ENCODE results near the gene ESCO1. TPM values are rescaled to one million over a fixed set of nuclear protein-coding genes. Genes with fewer than 3 reads are reported as not detected.
A peak's percentile ranks its signal among the peaks of the same experiment; 100 is the strongest.
"Not testable (repeated sequence)": the region's sequence is repeated elsewhere in the genome, so short reads cannot be mapped to it uniquely, and the experiment has no call there.

Gene ESCO1
- total RNA-seq, 1 experiment from 2014 or later: 14.9 TPM

DNA sequence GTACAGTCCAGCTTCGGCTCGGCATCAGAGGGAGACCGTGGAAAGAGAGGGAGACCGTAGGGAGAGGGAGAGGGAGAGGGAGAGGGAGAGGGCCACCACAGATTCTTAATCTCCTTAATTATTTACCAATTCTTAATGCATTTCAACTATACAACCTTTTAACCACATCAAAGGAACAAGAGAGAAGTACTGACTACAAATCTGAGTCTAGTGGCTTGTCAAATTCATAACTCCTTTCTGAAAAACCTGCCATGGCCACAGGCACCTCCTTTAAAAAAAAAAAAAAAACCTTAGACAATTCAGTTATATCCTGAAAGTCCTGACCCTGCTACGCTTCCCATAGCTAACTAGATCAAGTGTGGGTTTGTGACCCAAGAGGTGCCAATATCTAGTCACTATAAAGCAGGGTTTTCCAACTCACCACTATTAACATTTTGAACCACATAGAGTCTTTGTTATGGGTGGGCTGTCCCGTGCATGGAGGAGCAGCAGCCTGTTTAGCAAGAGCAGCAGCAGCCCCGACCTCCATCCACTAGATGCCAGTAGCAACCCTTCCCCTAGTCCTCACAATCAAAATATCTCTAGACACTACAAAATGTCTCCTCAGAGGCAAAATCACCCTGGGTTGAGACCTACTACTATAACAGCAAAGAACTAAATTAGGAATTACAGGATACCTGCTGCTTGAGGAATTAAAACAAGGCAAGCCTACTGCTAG, 6.8 kb downstream of the ESCO1 start:
- H3K4me1 ChIP-seq (ENCODE audit: insufficient read depth, low read length, poor library complexity, severe bottlenecking): peaks cover 16% of the 10 kb centered on the region
- H3K27me3 ChIP-seq (replicated peaks; ENCODE audit: insufficient read depth, low read depth, low read length, poor library complexity): no peaks in the 10 kb centered on the region
- BruUV-seq (replicated peaks): no TSS peak
- H3K36me3 ChIP-seq (ENCODE audit: insufficient read depth, low read length, poor library complexity, severe bottlenecking): no peaks in the 10 kb centered on the region
- CTCF ChIA-PET: no interaction called here
- no peak overlapping the region for H3K4me3 ChIP-seq (ENCODE audit: low read depth, low read length, poor library complexity, severe bottlenecking)
- intact Hi-C loops (cut with micrococcal nuclease; ENCODE audit: unreplicated experiment): loop anchor here (10.0 kb wide), 1 partner anchor 171 kb away; no protein-coding TSS in a partner anchor
- H3K9me3 ChIP-seq (ENCODE audit: low read depth, low read length, poor library complexity, severe bottlenecking): no peaks in the 10 kb centered on the region
- POLR2A ChIA-PET (ENCODE audit: low non-redundant PET): no interaction called here
- no peak for TF ChIP-seq EZH2 (IDR thresholded peaks at IDR 0.05; ENCODE audit: borderline replicate concordance, low read depth, low read length, poor library complexity, severe bottlenecking)
- TF ChIP-seq, protein P1, sequence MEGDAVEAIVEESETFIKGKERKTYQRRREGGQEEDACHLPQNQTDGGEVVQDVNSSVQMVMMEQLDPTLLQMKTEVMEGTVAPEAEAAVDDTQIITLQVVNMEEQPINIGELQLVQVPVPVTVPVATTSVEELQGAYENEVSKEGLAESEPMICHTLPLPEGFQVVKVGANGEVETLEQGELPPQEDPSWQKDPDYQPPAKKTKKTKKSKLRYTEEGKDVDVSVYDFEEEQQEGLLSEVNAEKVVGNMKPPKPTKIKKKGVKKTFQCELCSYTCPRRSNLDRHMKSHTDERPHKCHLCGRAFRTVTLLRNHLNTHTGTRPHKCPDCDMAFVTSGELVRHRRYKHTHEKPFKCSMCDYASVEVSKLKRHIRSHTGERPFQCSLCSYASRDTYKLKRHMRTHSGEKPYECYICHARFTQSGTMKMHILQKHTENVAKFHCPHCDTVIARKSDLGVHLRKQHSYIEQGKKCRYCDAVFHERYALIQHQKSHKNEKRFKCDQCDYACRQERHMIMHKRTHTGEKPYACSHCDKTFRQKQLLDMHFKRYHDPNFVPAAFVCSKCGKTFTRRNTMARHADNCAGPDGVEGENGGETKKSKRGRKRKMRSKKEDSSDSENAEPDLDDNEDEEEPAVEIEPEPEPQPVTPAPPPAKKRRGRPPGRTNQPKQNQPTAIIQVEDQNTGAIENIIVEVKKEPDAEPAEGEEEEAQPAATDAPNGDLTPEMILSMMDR (conservative IDR thresholded peaks at IDR 0.05; ENCODE audit: low read depth, low read length): peak; percentile 28; the same call in 1 of the 2 replicates
- H3K27ac ChIP-seq (ENCODE audit: low read depth, low read length, poor library complexity, severe bottlenecking): no peak overlapping the region
- peak; percentile 18 for DNase-seq (ENCODE audit: low spot score)

DNA sequence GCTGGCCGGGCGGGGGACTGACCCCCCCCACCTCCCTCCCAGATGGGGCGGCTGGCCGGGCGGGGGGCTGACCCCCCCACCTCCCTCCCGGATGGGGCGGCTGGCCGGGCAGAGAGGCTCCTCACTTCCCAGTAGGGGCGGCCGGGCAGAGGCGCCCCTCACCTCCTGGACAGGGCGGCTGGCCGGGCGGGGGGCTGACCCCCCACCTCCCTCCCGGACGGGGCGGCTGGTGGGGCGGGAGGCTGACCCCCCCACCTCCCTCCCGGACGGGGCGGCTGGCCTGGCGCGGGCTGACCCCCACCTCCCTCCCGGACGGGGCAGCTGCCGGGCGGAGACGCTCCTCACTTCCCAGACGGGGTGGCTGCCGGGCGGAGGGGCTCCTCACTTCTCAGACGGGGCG, 8.1 kb downstream of the ESCO1 start:
- DNase-seq (ENCODE audit: low spot score); H3K9me3 ChIP-seq (ENCODE audit: low read depth, low read length, poor library complexity, severe bottlenecking); H3K36me3 ChIP-seq (ENCODE audit: insufficient read depth, low read length, poor library complexity, severe bottlenecking); H3K27ac ChIP-seq (ENCODE audit: low read depth, low read length, poor library complexity, severe bottlenecking); CTCF ChIA-PET; H3K4me3 ChIP-seq (ENCODE audit: low read depth, low read length, poor library complexity, severe bottlenecking); H3K27me3 ChIP-seq (replicated peaks; ENCODE audit: insufficient read depth, low read depth, low read length, poor library complexity); H3K4me1 ChIP-seq (ENCODE audit: insufficient read depth, low read length, poor library complexity, severe bottlenecking); POLR2A ChIA-PET (ENCODE audit: low non-redundant PET); BruUV-seq (replicated peaks): not testable (repeated sequence)
- intact Hi-C loops (cut with micrococcal nuclease; ENCODE audit: unreplicated experiment): loop anchor here (10.0 kb wide), 1 partner anchor 172 kb away; no protein-coding TSS in a partner anchor

DNA sequence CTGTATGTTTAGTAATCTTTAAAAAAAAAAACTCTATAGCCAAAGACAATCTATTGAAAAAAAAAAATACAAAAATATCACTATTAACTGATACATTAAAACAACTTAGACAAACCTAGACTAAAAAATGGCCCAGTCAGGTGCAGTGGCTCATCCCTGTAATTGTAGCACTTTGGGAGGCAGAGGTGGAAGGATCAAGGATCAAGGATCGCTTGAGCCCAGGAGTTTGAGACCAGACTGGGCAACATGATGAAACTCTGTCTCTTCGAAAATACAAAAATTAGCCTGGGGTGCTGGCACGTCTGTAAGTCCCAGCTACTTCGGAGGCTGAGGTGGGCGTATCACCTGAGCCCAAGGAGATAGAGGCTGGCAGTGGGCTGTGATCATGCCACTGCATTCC, 16.1 kb downstream of the ESCO1 start:
- H3K9me3 ChIP-seq (ENCODE audit: low read depth, low read length, poor library complexity, severe bottlenecking): no peaks in the 10 kb centered on the region
- DNase-seq (ENCODE audit: low spot score): no peak
- BruUV-seq (replicated peaks): no TSS peak
- H3K4me1 ChIP-seq (ENCODE audit: insufficient read depth, low read length, poor library complexity, severe bottlenecking): no peaks in the 10 kb centered on the region
- intact Hi-C loops (cut with micrococcal nuclease; ENCODE audit: unreplicated experiment): no loop called here
- POLR2A ChIA-PET (ENCODE audit: low non-redundant PET): no interaction called here
- no peak overlapping the region for H3K27ac ChIP-seq (ENCODE audit: low read depth, low read length, poor library complexity, severe bottlenecking)
- no peaks in the 10 kb centered on the region for H3K27me3 ChIP-seq (replicated peaks; ENCODE audit: insufficient read depth, low read depth, low read length, poor library complexity)
- no peaks in the 10 kb centered on the region for H3K36me3 ChIP-seq (ENCODE audit: insufficient read depth, low read length, poor library complexity, severe bottlenecking)
- CTCF ChIA-PET: no interaction called here
- TF ChIP-seq EZH2 (IDR thresholded peaks at IDR 0.05; ENCODE audit: borderline replicate concordance, low read depth, low read length, poor library complexity, severe bottlenecking): no peak
- no peak overlapping the region for H3K4me3 ChIP-seq (ENCODE audit: low read depth, low read length, poor library complexity, severe bottlenecking)

DNA sequence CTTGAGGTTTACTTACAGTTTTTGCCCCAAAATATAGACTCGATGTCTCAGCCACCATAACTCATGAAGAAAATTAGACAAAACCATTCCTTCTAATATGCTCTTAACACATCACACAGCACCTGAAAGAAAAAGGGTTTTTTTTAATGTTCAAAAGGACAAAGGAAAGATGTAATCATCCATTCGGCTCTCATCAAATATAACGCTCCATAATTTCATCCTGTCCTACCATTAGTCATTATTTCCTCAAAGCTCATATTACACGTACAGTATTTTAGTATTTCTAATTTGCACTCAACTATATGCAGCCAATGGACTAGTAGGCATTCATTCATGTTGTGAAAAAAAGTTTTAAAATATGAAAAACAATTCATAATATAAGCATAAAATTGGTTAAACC, 24.8 kb downstream of the ESCO1 start:
- Histone ChIP-seq H3K4me1 (ENCODE audit: insufficient read depth, low read length, poor library complexity, severe bottlenecking) (no peaks in the 10 kb centered on the region), H3K36me3 (ENCODE audit: insufficient read depth, low read length, poor library complexity, severe bottlenecking) (peaks cover 32% of the 10 kb centered on the region), H3K9me3 (ENCODE audit: low read depth, low read length, poor library complexity, severe bottlenecking) (no peaks in the 10 kb centered on the region), H3K27me3 (replicated peaks; ENCODE audit: insufficient read depth, low read depth, low read length, poor library complexity) (no peaks in the 10 kb centered on the region), H3K4me3 (ENCODE audit: low read depth, low read length, poor library complexity, severe bottlenecking) (no peak overlapping the region), H3K27ac (ENCODE audit: low read depth, low read length, poor library complexity, severe bottlenecking) (no peak overlapping the region)
- POLR2A ChIA-PET (ENCODE audit: low non-redundant PET): interaction anchor here (0.9 kb wide), 1 partner anchor 167 kb away, joined by 4 read pairs; no protein-coding TSS in a partner anchor
- no TSS peak for BruUV-seq (replicated peaks)
- TF ChIP-seq EZH2 (IDR thresholded peaks at IDR 0.05; ENCODE audit: borderline replicate concordance, low read depth, low read length, poor library complexity, severe bottlenecking): no peak
- TF ChIP-seq, protein P1 (conservative IDR thresholded peaks at IDR 0.05; ENCODE audit: low read depth, low read length): no peak
- intact Hi-C loops (cut with micrococcal nuclease; ENCODE audit: unreplicated experiment): no loop called here
- no peak for DNase-seq (ENCODE audit: low spot score)
- CTCF ChIA-PET: no interaction called here

Data from A673 (cell line).